ENCODE results near the gene RAPGEF6.

- TF ChIP-seq CTCF (conservative IDR thresholded peaks at IDR 0.05; ENCODE audit: low read depth in 2 of 2) (no peak), REST (IDR thresholded peaks at IDR 0.05; ENCODE audit: unreplicated experiment) (no peak), EZH2phosphoT487 (IDR thresholded peaks at IDR 0.05; ENCODE audit: unreplicated experiment) (no peak), POLR2AphosphoS5 (IDR thresholded peaks at IDR 0.05; ENCODE audit: low read depth) (no peak), NANOG (IDR thresholded peaks at IDR 0.05; ENCODE audit: borderline replicate concordance) (no peak), EZH2 (IDR thresholded peaks at IDR 0.05; ENCODE audit: low read depth, unreplicated experiment) (no peak)
Observed at GRCh38 chr5:131377346-131377745, 257.7 kb downstream of the RAPGEF6 start.

Data from GM23338 (cell line).